ENCODE results near the gene HAPSTR1. TPM values are rescaled to one million over a fixed set of nuclear protein-coding genes. Genes with fewer than 3 reads are reported as not detected.
A peak's percentile ranks its signal among the peaks of the same experiment; 100 is the strongest.

Gene HAPSTR1
- total and polyA plus RNA-seq, 2 of the 4 experiments (the other 2 are of a cell fraction) = 22.2 to 56.5 TPM

- CTCF ChIA-PET = interaction anchor here (1.0 to 1.1 kb wide), 3 partner anchors 9 to 60 kb away, joined by 3 to 4 read pairs (median 3); no protein-coding TSS in a partner anchor
- Histone ChIP-seq H2AK9ac (replicated peaks; ENCODE audit: low read depth, low read length, poor library complexity) (no peak overlapping the region), H3K9me3 (ENCODE audit: control insufficient read depth, insufficient read depth, low read length) (no peaks in the 10 kb centered on the region), H3K27me3 (ENCODE audit: control insufficient read depth, insufficient read depth, low read length) (no peaks in the 10 kb centered on the region), H3K4me3 (ENCODE audit: insufficient read depth, low read depth, low read length) (no peak overlapping the region), H2BK15ac (ENCODE audit: low read depth, low read length) (peak overlapping the region; percentile 16; the same call in 2 of the 3 replicates), H3K9me1 (ENCODE audit: insufficient read depth, low read length) (peaks cover 3% of the 10 kb centered on the region; the same call in 1 of the 2 replicates), H4K8ac (ENCODE audit: low read depth in 2 of 2, low read length in 2 of 2) (peak overlapping the region in 1 of 2 experiments; percentile 53; a peak in 2 of 4 replicates), H3K56ac (ENCODE audit: extremely low read depth, insufficient read depth, low read length) (no peak overlapping the region), H3K4me2 (ENCODE audit: low read depth, low read length) (no peak overlapping the region; the same call in 1 of the 2 replicates), H2BK5ac (ENCODE audit: low read depth, low read length, poor library complexity, severe bottlenecking) (peak overlapping the region; percentile 53), H2AFZ (replicated peaks; ENCODE audit: low read length, poor library complexity) (peak overlapping the region; percentile 54), H3K27ac (ENCODE audit: insufficient read depth, low read length) (peak overlapping the region; percentile 49), H3K4ac (ENCODE audit: low read depth, low read length) (peak overlapping the region; percentile 81), H3K18ac (ENCODE audit: low read depth, low read length) (no peak overlapping the region), H4K91ac (ENCODE audit: insufficient read depth, low read depth, low read length) (no peak overlapping the region; the same call in 1 of the 2 replicates), H4K20me1 (ENCODE audit: insufficient read depth, low read length) (peaks cover 4% of the 10 kb centered on the region; the same call in 1 of the 2 replicates), H3K36me3 (ENCODE audit: control insufficient read depth, insufficient read depth, low read length) (no peaks in the 10 kb centered on the region), H3K4me1 (ENCODE audit: control insufficient read depth, insufficient read depth, low read length) (peaks cover 7% of the 10 kb centered on the region), H2AK5ac (ENCODE audit: low read depth, low read length) (peak overlapping the region; percentile 72), H4K5ac (ENCODE audit: low read depth, low read length) (no peak overlapping the region), H3K14ac (replicated peaks; ENCODE audit: low read depth, low read length) (0 out of 2 replicates have a peak overlapping the region, but pooled peaks have one; percentile 37), H2BK20ac (ENCODE audit: low read depth, low read length) (peak overlapping the region; percentile 77), H2BK120ac (ENCODE audit: low read depth, low read length) (peak overlapping the region; percentile 71), H3K9ac (ENCODE audit: low read depth, low read length) (no peak overlapping the region), H3K79me1 (ENCODE audit: low read depth in 1 of 2, low read length in 2 of 2) (0 out of 4 replicates have a peak, but pooled peaks cover 0 to 6% of the 10 kb centered on the region in 2 experiments), H3K23ac (ENCODE audit: low read depth, low read length) (peak overlapping the region; percentile 48; the same call in 1 of the 2 replicates)
- ATAC-seq (ENCODE audit: low read depth) (peak; percentile 63), DNase-seq (peak; percentile 86)
- POLR2A ChIA-PET (ENCODE audit: unreplicated experiment) = no interaction called here
- intact Hi-C loops (cut with micrococcal nuclease) = no loop called here
- dilution Hi-C loops (cut with HindIII; ENCODE audit: low sequenced_read_pairs, unreplicated experiment) = no loop called here
- 33% methylated on average over 3 of the region's 15 CpGs; no CpG with 5 or more reads in 1 of the 2 experiments for WGBS, 2 experiments (ENCODE audit: extremely low coverage in 2 of 2, insufficient read length in 1 of 2)
- in situ Hi-C loops (cut with MboI; ENCODE audit: low sequenced_read_pairs) = no loop called here
- BruUV-seq (replicated peaks) = no TSS peak
- peak; percentile 23 for TF ChIP-seq RCOR1 (IDR thresholded peaks at IDR 0.05; ENCODE audit: insufficient replicate concordance, low read length)
- peak; percentile 84 for TF ChIP-seq CEBPB (IDR thresholded peaks at IDR 0.05; ENCODE audit: low read depth, low read length)
- TF ChIP-seq NFE2L2 (IDR thresholded peaks at IDR 0.05; ENCODE audit: low read depth, low read length) = no peak
- no peak for TF ChIP-seq ELK1 (IDR thresholded peaks at IDR 0.05; ENCODE audit: borderline replicate concordance, low read depth, low read length)
- TF ChIP-seq SMC3 (IDR thresholded peaks at IDR 0.05; ENCODE audit: low read depth, low read length) = peak; percentile 1; the same call in 1 of the 2 replicates
- TF ChIP-seq BHLHE40 (IDR thresholded peaks at IDR 0.05; ENCODE audit: low read depth, low read length) = no peak
- TF ChIP-seq USF2 (IDR thresholded peaks at IDR 0.05; ENCODE audit: low read depth, low read length) = no peak
- TF ChIP-seq RAD21 (IDR thresholded peaks at IDR 0.05; ENCODE audit: low read length) = no peak
- TF ChIP-seq MAFK (IDR thresholded peaks at IDR 0.05; ENCODE audit: low read depth, low read length) = peak; percentile 39; the same call in 1 of the 2 replicates
- TF ChIP-seq RFX5 (IDR thresholded peaks at IDR 0.05; ENCODE audit: low read depth, low read length) = no peak
- TF ChIP-seq CTCF (conservative IDR thresholded peaks at IDR 0.05; ENCODE audit: low read depth, low read length) = no peak
These were observed 48.3 kb upstream of the HAPSTR1 start for GRCh38 chr16:9042964-9043680.

Data from IMR-90 (cell line).